ENCODE data around the gene ITGB2. TPM values are rescaled to one million over a fixed set of nuclear protein-coding genes. Genes with fewer than 3 reads are reported as not detected.
A peak's percentile ranks its signal among the peaks of the same experiment; 100 is the strongest.

ITGB2 gene
- total RNA-seq, 2 experiments from 2014 or later, result 242 to 247 TPM

- DNase-seq, result no peak
- Mint-ChIP-seq H3K27me3 (no peaks in the 10 kb centered on the region), H3K36me3 (peaks cover 1% of the 10 kb centered on the region), H3K4me3 (peak overlapping the region; percentile 89), H3K27ac (peak overlapping the region; percentile 77), H3K4me1 (ENCODE audit: low read depth) (peaks cover 62% of the 10 kb centered on the region), H3K9me3 (no peaks in the 10 kb centered on the region)
- POLR2A ChIA-PET, result interaction anchor here (0.7 to 1.3 kb wide), 2 partner anchors 56 to 71 kb away, joined by 3 to 8 read pairs; partner anchors contain the start of gene UBE2G2
- intact Hi-C loops (cut with micrococcal nuclease), result loop anchor here (1.0 to 5.0 kb wide), 4 partner anchors 55 to 415 kb away; partner anchors contain the start of genes POFUT2 and UBE2G2
- CTCF ChIA-PET, result interaction anchor here (0.7 to 5.2 kb wide), 8 partner anchors 14 to 362 kb away, joined by 3 to 100 read pairs (median 4); partner anchors contain the start of gene UBE2G2
Observed at GRCh38 chr21:44872323-44872648, 48.4 kb downstream of the ITGB2 start.

GRCh38 chr21:44871576-44872269 lies 49.0 kb downstream of the ITGB2 start:
- intact Hi-C loops (cut with micrococcal nuclease), result loop anchor here (1.0 to 5.0 kb wide), 4 partner anchors 55 to 415 kb away; partner anchors contain the start of genes POFUT2 and UBE2G2
- H3K36me3 Mint-ChIP-seq, result peaks cover 4% of the 10 kb centered on the region
- no peaks in the 10 kb centered on the region for H3K27me3 Mint-ChIP-seq
- peak overlapping the region; percentile 77 for H3K27ac Mint-ChIP-seq
- DNase-seq, result peak; percentile 57
- peaks cover 68% of the 10 kb centered on the region for H3K4me1 Mint-ChIP-seq (ENCODE audit: low read depth)
- POLR2A ChIA-PET, result interaction anchor here (1.3 kb wide), 1 partner anchor 70 kb away, joined by 8 read pairs; the partner anchor contains the start of gene UBE2G2
- H3K9me3 Mint-ChIP-seq, result no peaks in the 10 kb centered on the region
- peak overlapping the region; percentile 89 for H3K4me3 Mint-ChIP-seq
- CTCF ChIA-PET, result interaction anchor here (1.3 to 5.2 kb wide), 4 partner anchors 40 to 361 kb away, joined by 3 to 100 read pairs (median 8); partner anchors contain the start of gene UBE2G2

- DNase-seq, result peak; percentile 46
- Mint-ChIP-seq H3K27ac (peak overlapping the region; percentile 56), H3K36me3 (peaks cover 4% of the 10 kb centered on the region), H3K9me3 (no peaks in the 10 kb centered on the region), H3K4me1 (ENCODE audit: low read depth) (peaks cover 76% of the 10 kb centered on the region), H3K27me3 (no peaks in the 10 kb centered on the region), H3K4me3 (peak overlapping the region; percentile 20)
- intact Hi-C loops (cut with micrococcal nuclease), result loop anchor here (5.0 kb wide), 1 partner anchor 206 kb away; no protein-coding TSS in a partner anchor
- POLR2A ChIA-PET, result no interaction called here
- CTCF ChIA-PET, result interaction anchor here (1.5 kb wide), 1 partner anchor 40 kb away, joined by 3 read pairs; no protein-coding TSS in a partner anchor
Observed at GRCh38 chr21:44870748-44871495, 49.8 kb downstream of the ITGB2 start.

DNA sequence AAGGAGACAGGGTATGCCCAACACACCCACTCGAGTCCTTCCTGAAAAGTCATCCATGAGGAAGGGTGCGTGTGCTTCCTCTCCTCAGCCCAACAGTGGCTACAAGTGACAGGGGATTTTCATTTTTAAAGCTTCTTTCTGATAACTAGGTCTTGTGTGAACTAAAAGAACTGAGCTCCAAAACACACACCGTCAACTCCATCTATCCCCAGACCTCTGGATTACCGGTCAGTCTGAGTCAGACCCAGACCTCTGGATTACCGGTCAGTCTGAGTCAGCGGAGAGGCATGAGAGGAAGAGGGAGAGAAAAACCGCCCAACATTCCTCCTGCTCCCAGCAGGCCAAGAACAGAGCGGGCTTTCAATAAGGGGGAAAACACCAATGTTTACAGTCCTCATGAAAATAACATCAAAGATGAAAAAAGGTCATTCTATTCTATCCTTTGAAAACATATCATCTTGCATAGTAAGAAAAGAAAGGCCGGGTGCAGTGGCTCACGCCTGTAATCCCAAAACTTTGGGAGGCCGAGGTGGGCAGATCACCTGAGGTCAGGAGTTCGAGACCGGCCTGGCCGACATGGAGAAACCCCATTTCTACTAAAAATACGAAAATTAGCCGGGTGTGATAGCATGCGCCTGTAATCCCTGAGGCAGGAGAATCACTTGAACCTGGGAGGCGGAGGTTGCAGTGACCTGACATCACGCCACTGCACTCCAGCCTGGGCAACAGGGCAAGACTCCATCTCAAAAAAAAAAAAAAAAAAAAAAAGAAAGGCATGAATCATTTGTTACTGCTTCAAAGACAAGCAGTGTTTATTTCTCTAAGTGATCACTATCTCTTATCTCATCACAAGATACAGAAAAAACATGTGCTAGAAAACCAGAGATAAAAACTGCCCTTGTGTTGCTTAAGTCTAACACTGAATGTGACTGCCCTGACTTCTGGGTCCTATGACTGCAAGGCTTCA lies 50.6 kb downstream of the ITGB2 start:
- Mint-ChIP-seq H3K36me3 (peaks cover 8% of the 10 kb centered on the region), H3K4me1 (ENCODE audit: low read depth) (peaks cover 78% of the 10 kb centered on the region), H3K27ac (peak overlapping the region; percentile 62), H3K9me3 (no peaks in the 10 kb centered on the region), H3K4me3 (peak overlapping the region; percentile 20), H3K27me3 (no peaks in the 10 kb centered on the region)
- ChIA-PET POLR2A (no interaction called here), CTCF (interaction anchor here (0.6 to 1.4 kb wide), 2 partner anchors 77 to 1084 kb away, joined by 3 to 4 read pairs; no protein-coding TSS in a partner anchor)
- intact Hi-C loops (cut with micrococcal nuclease), result loop anchor here (5.0 kb wide), 1 partner anchor 207 kb away; no protein-coding TSS in a partner anchor
- DNase-seq, result no peak

DNA sequence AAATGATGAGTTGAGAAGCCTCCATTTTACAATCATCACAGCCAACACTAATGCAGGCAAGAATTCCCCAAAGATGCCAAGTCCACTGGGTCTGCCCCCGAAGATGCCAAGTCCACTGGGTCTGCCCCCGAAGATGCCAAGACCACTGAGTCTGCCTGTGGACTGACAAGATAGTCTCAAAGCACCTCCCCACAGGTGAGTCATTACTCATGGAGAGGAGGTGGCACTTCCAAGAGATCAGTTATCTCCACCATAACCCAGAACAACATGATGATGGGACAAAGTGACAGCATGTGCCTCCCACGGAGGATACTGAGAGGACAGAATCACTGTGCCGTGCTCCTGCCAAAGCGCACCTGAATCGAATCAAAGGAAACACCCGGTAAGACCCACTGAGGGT lies 52.0 kb downstream of the ITGB2 start:
- Mint-ChIP-seq H3K4me3 (peak overlapping the region; percentile 58), H3K36me3 (peaks cover 9% of the 10 kb centered on the region), H3K27me3 (no peaks in the 10 kb centered on the region), H3K4me1 (ENCODE audit: low read depth) (peaks cover 75% of the 10 kb centered on the region), H3K9me3 (no peaks in the 10 kb centered on the region), H3K27ac (peak overlapping the region; percentile 88)
- peak; percentile 22 for DNase-seq
- CTCF ChIA-PET, result interaction anchor here (1.4 to 2.9 kb wide), 2 partner anchors 68 to 75 kb away, joined by 3 to 17 read pairs; partner anchors contain the start of gene UBE2G2
- POLR2A ChIA-PET, result no interaction called here
- intact Hi-C loops (cut with micrococcal nuclease), result no loop called here

DNA sequence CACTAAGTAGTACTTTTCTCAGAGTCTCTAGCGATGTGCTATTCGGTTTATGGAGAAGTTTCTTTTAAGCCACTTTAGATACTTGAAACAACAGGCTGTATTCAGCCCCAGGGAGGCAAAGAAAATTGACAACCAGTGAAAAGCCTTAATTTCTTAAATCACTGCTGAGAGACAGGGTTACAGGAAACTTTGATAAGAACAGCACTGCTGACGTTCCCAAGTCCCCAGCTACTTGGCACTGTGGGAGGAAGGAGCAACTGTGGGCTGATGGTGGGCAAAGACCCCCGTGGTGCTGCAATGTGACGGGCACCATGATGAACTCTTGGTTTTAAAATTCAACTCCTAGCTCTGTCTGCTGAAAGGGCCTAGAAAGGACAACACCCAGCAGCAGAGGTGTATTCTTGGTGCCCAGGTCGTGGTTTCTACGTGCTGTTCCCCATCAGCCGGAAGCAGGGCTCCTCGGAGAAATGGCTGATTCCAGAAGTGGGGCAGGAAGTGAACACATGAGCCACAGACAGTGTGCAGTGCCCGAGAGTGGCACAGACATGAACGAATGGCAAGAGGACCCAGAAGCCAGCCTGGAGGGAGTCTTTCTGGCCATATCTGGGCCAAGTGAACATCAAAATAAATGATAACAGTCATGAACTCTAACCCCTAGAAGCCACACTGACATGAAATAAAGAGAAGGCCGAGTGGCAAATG lies 52.5 kb downstream of the ITGB2 start:
- peaks cover 9% of the 10 kb centered on the region for H3K36me3 Mint-ChIP-seq
- peaks cover 79% of the 10 kb centered on the region for H3K4me1 Mint-ChIP-seq (ENCODE audit: low read depth)
- ChIA-PET CTCF (interaction anchor here (2.9 kb wide), 1 partner anchor 68 kb away, joined by 17 read pairs; the partner anchor contains the start of gene UBE2G2), POLR2A (no interaction called here)
- H3K9me3 Mint-ChIP-seq, result no peaks in the 10 kb centered on the region
- intact Hi-C loops (cut with micrococcal nuclease), result no loop called here
- no peaks in the 10 kb centered on the region for H3K27me3 Mint-ChIP-seq
- peak overlapping the region; percentile 58 for H3K4me3 Mint-ChIP-seq
- H3K27ac Mint-ChIP-seq, result peak overlapping the region; percentile 88
- DNase-seq, result peak; percentile 78

- Mint-ChIP-seq H3K27me3 (no peaks in the 10 kb centered on the region), H3K9me3 (no peaks in the 10 kb centered on the region), H3K27ac (peak overlapping the region; percentile 88), H3K4me3 (no peak overlapping the region), H3K4me1 (ENCODE audit: low read depth) (peaks cover 77% of the 10 kb centered on the region), H3K36me3 (peaks cover 9% of the 10 kb centered on the region)
- intact Hi-C loops (cut with micrococcal nuclease), result no loop called here
- CTCF ChIA-PET, result interaction anchor here (1.2 to 2.9 kb wide), 2 partner anchors 67 to 74 kb away, joined by 3 to 17 read pairs; partner anchors contain the start of gene UBE2G2
- DNase-seq, result no peak
- POLR2A ChIA-PET, result no interaction called here
Observed at GRCh38 chr21:44867464-44867863, 53.2 kb downstream of the ITGB2 start.

GRCh38 chr21:44866780-44867179 lies 53.9 kb downstream of the ITGB2 start:
- no peak for DNase-seq
- Mint-ChIP-seq H3K27me3 (no peaks in the 10 kb centered on the region), H3K4me1 (ENCODE audit: low read depth) (peaks cover 72% of the 10 kb centered on the region), H3K36me3 (peaks cover 9% of the 10 kb centered on the region), H3K27ac (peak overlapping the region; percentile 88), H3K4me3 (no peak overlapping the region), H3K9me3 (no peaks in the 10 kb centered on the region)
- intact Hi-C loops (cut with micrococcal nuclease), result no loop called here
- ChIA-PET CTCF (interaction anchor here (1.2 to 2.9 kb wide), 2 partner anchors 66 to 73 kb away, joined by 3 to 17 read pairs; partner anchors contain the start of gene UBE2G2), POLR2A (no interaction called here)

- POLR2A ChIA-PET, result interaction anchor here (0.6 kb wide), 1 partner anchor 64 kb away, joined by 3 read pairs; the partner anchor contains the start of gene UBE2G2
- Mint-ChIP-seq H3K27me3 (no peaks in the 10 kb centered on the region), H3K27ac (peak overlapping the region; percentile 86), H3K36me3 (peaks cover 11% of the 10 kb centered on the region), H3K9me3 (no peaks in the 10 kb centered on the region), H3K4me3 (peak overlapping the region; percentile 23), H3K4me1 (ENCODE audit: low read depth) (peaks cover 63% of the 10 kb centered on the region)
- DNase-seq, result peak; percentile 51
- intact Hi-C loops (cut with micrococcal nuclease), result no loop called here
- CTCF ChIA-PET, result interaction anchor here (2.9 kb wide), 1 partner anchor 65 kb away, joined by 17 read pairs; the partner anchor contains the start of gene UBE2G2
Observed at GRCh38 chr21:44865561-44866280, 55.0 kb downstream of the ITGB2 start.

DNA sequence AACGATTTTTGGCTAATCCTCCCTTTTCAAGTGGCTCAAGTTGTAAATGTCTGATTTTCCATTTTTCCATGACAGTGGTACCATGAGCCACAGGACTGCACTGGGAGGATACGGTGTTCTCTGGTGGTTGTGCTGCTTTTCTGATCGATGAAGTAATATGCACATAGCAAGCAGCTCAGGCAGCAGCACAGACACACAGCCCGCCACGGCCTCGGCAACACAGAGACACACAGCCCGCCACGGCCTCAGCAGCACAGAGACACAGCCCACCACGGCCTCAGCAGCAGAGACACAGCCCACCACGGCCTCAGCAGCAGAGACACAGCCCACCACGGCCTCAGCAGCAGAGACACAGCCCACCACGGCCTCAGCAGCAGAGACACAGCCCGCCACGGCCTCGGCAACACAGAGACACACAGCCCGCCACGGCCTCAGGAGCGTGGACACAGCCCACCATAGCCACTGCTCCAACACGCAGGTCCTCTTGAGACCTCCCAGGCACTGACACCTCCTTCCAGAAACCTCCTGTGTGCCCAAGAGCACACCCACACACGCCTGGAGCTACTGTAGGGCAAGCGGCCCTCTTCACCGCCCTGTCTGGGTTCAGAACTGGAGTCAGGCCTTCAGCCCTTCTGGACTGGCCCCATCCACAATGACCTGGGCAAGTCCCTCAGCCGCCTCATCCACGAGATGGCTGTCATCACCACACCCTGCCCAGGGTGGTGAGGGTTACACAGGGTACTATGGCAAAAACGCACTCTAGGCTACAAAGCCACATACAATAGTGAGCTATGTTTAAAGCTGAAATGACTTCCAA lies 57.6 kb downstream of the ITGB2 start:
- no peak overlapping the region for H3K4me3 Mint-ChIP-seq
- peaks cover 43% of the 10 kb centered on the region for H3K4me1 Mint-ChIP-seq (ENCODE audit: low read depth)
- CTCF ChIA-PET, result no interaction called here
- no peaks in the 10 kb centered on the region for H3K27me3 Mint-ChIP-seq
- H3K27ac Mint-ChIP-seq, result no peak overlapping the region
- H3K36me3 Mint-ChIP-seq, result peaks cover 18% of the 10 kb centered on the region
- POLR2A ChIA-PET, result no interaction called here
- no peak for DNase-seq
- H3K9me3 Mint-ChIP-seq, result no peaks in the 10 kb centered on the region
- intact Hi-C loops (cut with micrococcal nuclease), result no loop called here

Measured in activated CD4-positive, alpha-beta memory T cell treated with anti-CD3 and anti-CD28 coated beads for 36 hours (primary cell).